Coronary artery (tissue), 2 donors: ENCODE results near the gene SLC2A13.

Experiments
- DNase-seq: peaks from one replicate; pipeline ENCODE4 v3.0.0-alpha.2; 2017; ENCODE audit warnings: low spot score
- H3K27ac ChIP-seq, 2 donors: fragments of 200-600 bp; sonication (generic); one replicate each; pipeline ENCODE4 v1.5.1; 2016 to 2019
- H3K4me3 ChIP-seq: fragments of 200-600 bp; sonication (generic); 2 replicates; pipeline ENCODE4 v1.5.1; 2016; ENCODE audit warnings: mild to moderate bottlenecking, moderate library complexity
- TF ChIP-seq, protein P1 (sequence below): fragments of 200-600 bp; sonication (generic); IDR thresholded peaks from one replicate; pipeline ENCODE4 v1.5.1; 2019; ENCODE audit warnings: antibody characterized with exemption

SLC2A13 gene

DNA sequence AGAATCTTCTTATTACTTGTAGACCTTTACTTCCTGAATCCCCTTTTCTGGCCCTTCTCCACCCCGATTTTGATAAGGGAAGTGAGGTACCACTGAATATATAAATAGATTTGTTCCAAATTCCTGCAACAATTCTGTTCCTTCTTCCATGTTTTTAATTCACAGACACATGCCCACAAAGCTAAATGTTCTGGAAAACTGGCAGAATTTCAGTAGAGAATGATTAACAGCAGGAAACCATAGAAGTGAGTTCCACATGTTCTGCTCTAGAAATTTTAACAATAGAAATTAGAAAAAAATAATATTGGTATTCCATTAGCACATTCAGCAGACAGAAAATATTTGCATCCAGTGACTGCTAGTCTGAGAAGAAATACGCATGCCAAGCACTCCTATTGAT lies 139.6 kb downstream of the SLC2A13 start:
- no peak for DNase-seq
- H3K27ac ChIP-seq: no peak overlapping the region
- H3K4me3 ChIP-seq: no peak overlapping the region
- TF ChIP-seq, protein P1, sequence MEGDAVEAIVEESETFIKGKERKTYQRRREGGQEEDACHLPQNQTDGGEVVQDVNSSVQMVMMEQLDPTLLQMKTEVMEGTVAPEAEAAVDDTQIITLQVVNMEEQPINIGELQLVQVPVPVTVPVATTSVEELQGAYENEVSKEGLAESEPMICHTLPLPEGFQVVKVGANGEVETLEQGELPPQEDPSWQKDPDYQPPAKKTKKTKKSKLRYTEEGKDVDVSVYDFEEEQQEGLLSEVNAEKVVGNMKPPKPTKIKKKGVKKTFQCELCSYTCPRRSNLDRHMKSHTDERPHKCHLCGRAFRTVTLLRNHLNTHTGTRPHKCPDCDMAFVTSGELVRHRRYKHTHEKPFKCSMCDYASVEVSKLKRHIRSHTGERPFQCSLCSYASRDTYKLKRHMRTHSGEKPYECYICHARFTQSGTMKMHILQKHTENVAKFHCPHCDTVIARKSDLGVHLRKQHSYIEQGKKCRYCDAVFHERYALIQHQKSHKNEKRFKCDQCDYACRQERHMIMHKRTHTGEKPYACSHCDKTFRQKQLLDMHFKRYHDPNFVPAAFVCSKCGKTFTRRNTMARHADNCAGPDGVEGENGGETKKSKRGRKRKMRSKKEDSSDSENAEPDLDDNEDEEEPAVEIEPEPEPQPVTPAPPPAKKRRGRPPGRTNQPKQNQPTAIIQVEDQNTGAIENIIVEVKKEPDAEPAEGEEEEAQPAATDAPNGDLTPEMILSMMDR: no peak

DNA sequence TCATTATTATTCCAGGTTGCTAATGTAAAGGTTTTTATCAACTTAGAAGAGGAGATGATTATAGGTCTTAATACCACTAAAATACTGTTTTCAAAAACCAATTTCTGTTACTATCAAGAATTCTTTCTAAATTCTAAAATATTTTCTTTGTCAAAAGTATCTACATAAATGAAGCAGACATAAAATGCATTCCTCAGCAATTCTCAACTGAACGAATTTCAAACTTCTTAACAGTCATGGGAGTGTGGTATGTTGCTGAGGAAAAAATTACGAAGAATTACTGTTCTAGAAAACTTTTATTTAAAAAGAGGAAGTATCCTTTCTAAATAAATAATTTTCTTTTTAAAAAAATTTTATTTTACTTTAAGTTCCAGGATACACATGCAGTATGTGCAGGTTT lies 146.4 kb downstream of the SLC2A13 start:
- no peak overlapping the region for H3K27ac ChIP-seq
- no peak for DNase-seq
- no peak overlapping the region for H3K4me3 ChIP-seq
- TF ChIP-seq, protein P1: no peak

DNA sequence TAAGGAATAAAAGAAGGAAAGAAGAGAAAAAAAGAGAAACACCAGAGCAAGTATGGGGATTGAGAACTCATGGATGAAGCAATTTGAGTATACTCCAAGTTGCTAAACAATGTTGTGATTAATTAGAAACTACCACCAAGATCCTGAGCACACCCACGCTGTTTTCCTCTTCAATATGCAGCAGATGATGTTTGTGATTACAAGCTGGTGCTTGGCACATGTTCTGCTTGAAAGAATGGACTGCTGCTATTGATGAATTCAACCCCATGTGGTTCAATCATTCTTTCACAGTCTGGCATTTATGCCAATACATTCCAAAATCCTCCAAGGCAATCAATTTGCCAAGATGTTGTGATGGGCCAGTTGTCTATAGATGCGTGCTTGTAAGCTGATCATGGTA lies 146.8 kb downstream of the SLC2A13 start:
- H3K27ac ChIP-seq: no peak overlapping the region
- TF ChIP-seq, protein P1: no peak
- no peak for DNase-seq
- no peak overlapping the region for H3K4me3 ChIP-seq

DNA sequence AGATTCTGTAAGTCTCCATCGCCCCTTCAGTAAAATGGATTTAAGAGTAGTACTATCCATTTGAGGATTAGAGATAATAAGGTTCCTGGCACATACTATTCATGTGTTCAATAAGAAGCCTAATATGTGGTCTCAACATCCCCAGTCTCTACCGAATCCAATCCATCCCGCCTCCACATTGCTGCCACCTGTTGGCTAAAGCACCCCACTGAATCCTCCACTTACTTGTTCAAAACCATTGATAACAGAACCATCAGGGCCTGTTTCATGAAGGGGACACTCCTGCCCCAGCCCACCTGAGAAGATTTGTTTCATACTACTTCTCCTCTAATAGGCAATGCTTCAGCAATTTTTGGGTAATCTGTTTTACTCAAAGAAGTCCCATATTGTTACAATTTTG lies 147.5 kb downstream of the SLC2A13 start:
- TF ChIP-seq, protein P1: no peak
- DNase-seq: no peak
- Histone ChIP-seq H3K4me3 (no peak overlapping the region), H3K27ac (no peak overlapping the region)

DNA sequence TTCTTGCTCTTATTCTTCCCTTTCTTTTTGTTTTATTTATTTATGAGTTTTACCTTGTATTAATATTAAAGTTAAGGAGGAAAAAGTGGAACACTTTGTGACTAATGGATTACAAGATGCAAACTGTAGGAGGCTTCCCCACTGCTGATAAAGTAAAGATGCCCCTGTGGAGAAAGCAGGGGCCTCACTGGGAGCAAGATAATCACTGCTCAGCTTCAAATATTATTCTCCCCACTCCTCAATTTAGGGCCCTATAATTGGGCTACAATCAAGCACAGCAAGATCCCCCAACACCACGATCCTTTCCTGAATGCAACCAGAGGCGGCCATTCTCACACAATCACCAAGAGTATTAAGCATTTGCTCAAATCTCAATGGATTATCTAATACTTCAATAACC lies 149.2 kb downstream of the SLC2A13 start:
- Histone ChIP-seq H3K4me3 (no peak overlapping the region), H3K27ac (no peak overlapping the region)
- DNase-seq: no peak
- TF ChIP-seq, protein P1: no peak

DNA sequence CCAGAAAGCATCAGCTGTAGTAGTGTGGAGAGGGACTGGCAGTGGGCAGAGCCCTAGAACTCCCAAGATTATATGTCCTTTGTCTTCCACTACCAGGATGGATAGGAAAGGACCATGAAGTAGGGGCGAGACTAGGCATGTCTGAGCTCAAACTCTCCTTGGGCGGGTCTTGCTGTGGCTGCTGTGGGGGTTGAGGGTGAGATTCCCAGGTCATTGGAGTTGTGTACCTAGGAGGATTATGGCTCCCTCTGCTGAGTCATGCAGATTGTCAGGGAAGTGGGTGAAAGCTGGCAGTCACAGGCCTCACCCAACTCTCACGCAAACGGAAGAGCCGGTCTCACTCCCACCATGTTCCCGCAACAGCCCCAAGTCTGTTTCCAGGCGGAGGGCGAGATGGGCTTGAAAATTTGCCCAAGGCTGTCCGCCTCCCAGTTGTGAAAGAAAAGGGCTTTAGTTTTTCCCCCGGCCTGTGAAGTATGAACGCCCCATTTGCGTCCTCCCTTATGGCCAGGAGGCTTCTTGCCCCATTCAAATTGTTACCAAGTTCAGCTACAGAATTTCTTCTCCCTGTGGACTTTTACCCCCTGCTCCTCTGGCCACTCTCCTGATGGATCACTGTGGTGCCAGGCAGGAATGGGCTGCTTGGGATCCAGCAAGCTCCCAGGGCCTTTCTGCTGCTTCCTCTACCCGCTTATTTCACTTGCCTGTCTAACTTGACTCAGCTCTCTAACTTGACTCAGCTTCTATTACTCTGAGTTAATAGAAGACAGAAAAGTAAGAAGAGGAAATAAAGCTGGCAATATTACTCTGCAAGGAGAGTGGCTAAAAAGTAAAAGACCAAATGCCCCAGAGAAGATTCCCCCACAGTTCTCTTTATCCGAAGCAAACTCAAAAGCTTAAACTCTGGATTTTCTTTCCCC lies 159.3 kb downstream of the SLC2A13 start:
- H3K27ac ChIP-seq: no peak overlapping the region
- DNase-seq: no peak
- no peak overlapping the region for H3K4me3 ChIP-seq
- TF ChIP-seq, protein P1: no peak

DNA sequence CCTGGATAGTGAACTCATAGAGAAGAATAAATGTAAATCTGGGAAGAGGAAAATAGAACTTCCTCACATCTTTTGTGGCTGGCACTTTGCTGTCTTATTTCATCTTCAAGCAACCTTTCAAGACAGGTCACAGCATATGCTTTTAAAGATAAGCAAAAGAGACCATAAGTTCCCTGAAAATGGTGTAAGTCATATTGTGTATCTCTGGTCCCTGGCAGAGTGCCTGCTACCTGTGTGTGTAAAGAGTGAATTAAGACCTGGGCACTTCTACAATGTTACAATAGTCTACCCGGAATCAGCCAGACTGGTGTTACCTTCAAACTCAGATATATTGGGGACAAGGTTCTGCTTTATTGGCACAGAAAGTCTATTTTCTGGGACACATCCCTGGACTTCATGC lies 168.8 kb downstream of the SLC2A13 start:
- Histone ChIP-seq H3K27ac (no peak overlapping the region), H3K4me3 (no peak overlapping the region)
- TF ChIP-seq, protein P1: no peak
- DNase-seq: no peak
